Kidney (tissue), 22 donors: ENCODE measurements around the gene CCSAP. TPM values are rescaled to one million over a fixed set of nuclear protein-coding genes. Genes with fewer than 3 reads are reported as not detected.

Source experiments
- DNase-seq, 5 donors: peaks; one replicate each; pipeline ENCODE4 v3.0.0-alpha.2; 2013 to 2020
- FAIRE-seq: peaks from 2 replicates; lab custom pipeline; 2012; peaks lifted over from hg19 to GRCh38; lab: Jason Lieb, UNC
- H3K27ac ChIP-seq, 2 donors: one replicate each; pipeline ENCODE4 v1.7.0; 2013; ENCODE audit warnings: low read depth in 2 of 2, low read length in 2 of 2, inconsistent platforms in 1 of 2
- H3K27me3 ChIP-seq: one replicate; pipeline ENCODE4 v1.7.1; 2013; ENCODE audit warnings: low read length, inconsistent platforms; ENCODE audit not compliant: control insufficient read depth, insufficient read depth
- H3K36me3 ChIP-seq, 3 donors: one replicate each; pipeline versions ENCODE4 v1.7.0 to v1.7.1; 2013; ENCODE audit warnings: low read length in 3 of 3, control low read depth in 1 of 3, inconsistent platforms in 1 of 3; ENCODE audit not compliant: insufficient read depth in 3 of 3, control insufficient read depth in 2 of 3
- H3K4me1 ChIP-seq, 3 donors: one replicate each; pipeline versions ENCODE4 v1.7.0 to v1.7.1; 2013; ENCODE audit warnings: low read length in 3 of 3, inconsistent platforms in 1 of 3, low read depth in 1 of 3; ENCODE audit not compliant: control insufficient read depth in 2 of 3, insufficient read depth in 2 of 3
- H3K4me3 ChIP-seq, 3 donors: one replicate each; pipeline versions ENCODE4 v1.7.0 to v1.8.1; 2013; ENCODE audit warnings: low read length in 3 of 3, control low read depth in 1 of 3, inconsistent platforms in 1 of 3
- H3K9ac ChIP-seq, 3 donors: one replicate each; pipeline versions ENCODE4 v1.7.0 to v1.7.1; 2013; ENCODE audit warnings: low read length in 3 of 3, control low read depth in 1 of 3, inconsistent platforms in 1 of 3
- H3K9me3 ChIP-seq, 3 donors: one replicate each; pipeline versions ENCODE4 v1.7.0 to v1.7.1; 2013; ENCODE audit warnings: low read length in 3 of 3, control low read depth in 1 of 3, inconsistent platforms in 1 of 3; ENCODE audit not compliant: control insufficient read depth in 2 of 3, insufficient read depth in 1 of 3
- CTCF ChIP-seq: IDR thresholded peaks from 3 replicates; pipeline ENCODE4 v1.5.1; 2012; ENCODE audit warnings: mild to moderate bottlenecking, moderate library complexity, borderline replicate concordance; ENCODE audit not compliant: insufficient read depth; ENCODE audit errors: extremely low read depth
- intact Hi-C: fragments of 100-400 bp; cut with DNase I; formaldehyde crosslinking; loops from one replicate; pipeline ENCODE4 v1.11.1; 2022
- long read RNA-seq, 10 donors: library from polyadenylated mRNA in 1 of 10; unstranded in 1 of 10; transcript quantifications; one replicate each; pipeline ENCODE4 v2.0.0 and lab custom pipeline, GENCODE V29; 2021 to 2026
- polyA plus RNA-seq: library from polyadenylated mRNA; stranded (reverse); fragments of 350-450 nt; fragmentation: Illumina TruSeq; extraction: RNeasy Lipid Tissue Mini Kit (QIAGEN cat#74804); gene quantifications from one replicate; pipeline ENCODE4 v1.2.3, GENCODE V29; 2014; ENCODE audit warnings: low read depth, low replicate concordance; ENCODE audit not compliant: insufficient read depth
- total RNA-seq: library from RNA; stranded (reverse); fragmentation: NEBNext Ultra II Directional; extraction: Animal tissue kit (Norgen Biotek cat#: 25700); gene quantifications from one replicate; pipeline ENCODE4 v1.2.1, GENCODE V29; 2021
- donor health status: control.
- donor health status: control.
- donor health status: control.
- donor health status: control.
- donor health status: control.
- donor health status: DM: yes; HTN: yes; CAD: no.
- donor health status: Normal renal cell carcinoma (clear cell type).

Gene CCSAP
- total RNA-seq, result 3.1 TPM
- 0.84 TPM for polyA plus RNA-seq
- long read RNA-seq, donor 1, full-length matches to known transcripts, result 1 of 1 reads
- long read RNA-seq, donor 1, partial matches to known transcripts, result 0 of 1 reads
- long read RNA-seq, donor 1, other reads (novel, unspliced or antisense), result 0 of 1 reads
- long read RNA-seq, donor 2, result 0 reads
- long read RNA-seq, donor 3, full-length matches to known transcripts, result 1 of 1 reads
- long read RNA-seq, donor 3, partial matches to known transcripts, result 0 of 1 reads
- long read RNA-seq, donor 3, other reads (novel, unspliced or antisense), result 0 of 1 reads
- long read RNA-seq, donor 4, full-length matches to known transcripts, result 1 of 1 reads
- long read RNA-seq, donor 4, partial matches to known transcripts, result 0 of 1 reads
- long read RNA-seq, donor 4, other reads (novel, unspliced or antisense), result 0 of 1 reads
- long read RNA-seq, donor 5, result 0 reads
- long read RNA-seq, donor 6, full-length matches to known transcripts, result 1 of 1 reads
- long read RNA-seq, donor 6, partial matches to known transcripts, result 0 of 1 reads
- long read RNA-seq, donor 6, other reads (novel, unspliced or antisense), result 0 of 1 reads
- long read RNA-seq, donor 7, full-length matches to known transcripts, result 4 of 4 reads
- long read RNA-seq, donor 7, partial matches to known transcripts, result 0 of 4 reads
- long read RNA-seq, donor 7, other reads (novel, unspliced or antisense), result 0 of 4 reads
- long read RNA-seq, donor 8, full-length matches to known transcripts, result 3 of 86 reads
- long read RNA-seq, donor 8, partial matches to known transcripts, result 83 of 86 reads
- long read RNA-seq, donor 8, other reads (novel, unspliced or antisense), result 0 of 86 reads
- long read RNA-seq, donor 9, result 0 reads
- long read RNA-seq, donor 10, full-length matches to known transcripts, result 2 of 2 reads
- long read RNA-seq, donor 10, partial matches to known transcripts, result 0 of 2 reads
- long read RNA-seq, donor 10, other reads (novel, unspliced or antisense), result 0 of 2 reads

GRCh38 chr1:229342656-229343569 is at the start of gene CCSAP:
Gene CCSAP, minus strand, starts transcription at chr1:229343047. Its CDS starts 582 bp downstream, at chr1:229342465.
- peaks cover 0 to 6% (median 0%) of the 10 kb centered on the region in 3 donors for H3K4me1 ChIP-seq
- no peak for TF ChIP-seq CTCF

GRCh38 chr1:229390130-229390529 is 47.3 kb upstream of the CCSAP start:
- no peak overlapping the region for H3K9ac ChIP-seq
- H3K9me3 ChIP-seq, result no peaks in the 10 kb centered on the region
- H3K27ac ChIP-seq, result no peak overlapping the region
- no peaks in the 10 kb centered on the region for H3K36me3 ChIP-seq
- no peak overlapping the region for H3K4me3 ChIP-seq
- intact Hi-C loops, result no loop called here
- H3K4me1 ChIP-seq, result no peaks in the 10 kb centered on the region
- DNase-seq, result no peak
- FAIRE-seq, result no peak
- TF ChIP-seq CTCF, result no peak
- H3K27me3 ChIP-seq, result no peaks in the 10 kb centered on the region

More at GRCh38 chr1:229342656-229343569, at the start of gene CCSAP:
- intact Hi-C loops, result no loop called here
- DNase-seq, result peak; percentile 60 to 85 (median 74)
- Histone ChIP-seq H3K36me3 (no peaks in the 10 kb centered on the region), H3K9me3 (no peaks in the 10 kb centered on the region), H3K9ac (peak within 1 kb of the TSS; percentile 24 to 41 (median 32)), H3K4me3 (peak within 1 kb of the TSS; percentile 56 to 67 (median 65)), H3K27ac (peak within 1 kb of the TSS; percentile 71 to 81), H3K27me3 (no peaks in the 10 kb centered on the region)
- no peak for FAIRE-seq

GRCh38 chr1:229388897-229389580 is 46.2 kb upstream of the CCSAP start:
- FAIRE-seq, result no peak

More at GRCh38 chr1:229388897-229389580, 46.2 kb upstream of the CCSAP start:
- Histone ChIP-seq H3K36me3 (no peaks in the 10 kb centered on the region), H3K9ac (no peak overlapping the region), H3K27ac (no peak overlapping the region), H3K27me3 (no peaks in the 10 kb centered on the region), H3K4me1 (no peaks in the 10 kb centered on the region), H3K4me3 (no peak overlapping the region), H3K9me3 (no peaks in the 10 kb centered on the region)
- no peak for DNase-seq
- intact Hi-C loops, result no loop called here
- TF ChIP-seq CTCF, result no peak
